Inferior parietal cortex (tissue), 1 donor: ENCODE measurements around the gene NEGR1.

Experiments used
- DNase-seq: peaks from one replicate; pipeline ENCODE4 v3.0.0-alpha.2; 2016; ENCODE audit errors: extremely low spot score

NEGR1 gene

GRCh38 chr1:71783071-71783470 lies 499.3 kb downstream of the NEGR1 start:
- no peak for DNase-seq

GRCh38 chr1:71781450-71781849 lies 500.9 kb downstream of the NEGR1 start:
- no peak for DNase-seq

GRCh38 chr1:71780681-71781080 lies 501.7 kb downstream of the NEGR1 start:
- no peak for DNase-seq

GRCh38 chr1:71778940-71779339 lies 503.4 kb downstream of the NEGR1 start:
- DNase-seq, result no peak

GRCh38 chr1:71777094-71777493 lies 505.2 kb downstream of the NEGR1 start:
- no peak for DNase-seq

- no peak for DNase-seq
These were observed 507.6 kb downstream of the NEGR1 start for GRCh38 chr1:71774705-71775104.

GRCh38 chr1:71770121-71770520 lies 512.2 kb downstream of the NEGR1 start:
- DNase-seq, result no peak

GRCh38 chr1:71766748-71767147 lies 515.6 kb downstream of the NEGR1 start:
- no peak for DNase-seq

- no peak for DNase-seq
These were observed 519.7 kb downstream of the NEGR1 start for GRCh38 chr1:71762514-71763255.

GRCh38 chr1:71755441-71755840 lies 526.9 kb downstream of the NEGR1 start:
- DNase-seq, result no peak

- no peak for DNase-seq
These were observed 528.6 kb downstream of the NEGR1 start for GRCh38 chr1:71753746-71754145.

GRCh38 chr1:71745326-71745725 lies 537.0 kb downstream of the NEGR1 start:
- no peak for DNase-seq

GRCh38 chr1:71743862-71744261 lies 538.5 kb downstream of the NEGR1 start:
- DNase-seq, result no peak

- DNase-seq, result no peak
These were observed 543.4 kb downstream of the NEGR1 start for GRCh38 chr1:71738910-71739309.

- no peak for DNase-seq
These were observed 544.1 kb downstream of the NEGR1 start for GRCh38 chr1:71738256-71738655.

- DNase-seq, result no peak
These were observed 544.6 kb downstream of the NEGR1 start for GRCh38 chr1:71737768-71738167.

GRCh38 chr1:71733121-71733520 lies 549.2 kb downstream of the NEGR1 start:
- DNase-seq, result no peak

GRCh38 chr1:71721532-71721931 lies 560.8 kb downstream of the NEGR1 start:
- no peak for DNase-seq

GRCh38 chr1:71719330-71719729 lies 563.0 kb downstream of the NEGR1 start:
- no peak for DNase-seq

GRCh38 chr1:71717186-71717585 lies 565.2 kb downstream of the NEGR1 start:
- no peak for DNase-seq

GRCh38 chr1:71711456-71711855 lies 570.9 kb downstream of the NEGR1 start:
- DNase-seq, result no peak

GRCh38 chr1:71706029-71706671 lies 576.2 kb downstream of the NEGR1 start:
- no peak for DNase-seq

- no peak for DNase-seq
These were observed 584.2 kb downstream of the NEGR1 start for GRCh38 chr1:71698186-71698585.

- DNase-seq, result no peak
These were observed 586.5 kb downstream of the NEGR1 start for GRCh38 chr1:71695821-71696220.
